H9 (cell line): ENCODE measurements around the gene NRCAM. TPM values are rescaled to one million over a fixed set of nuclear protein-coding genes. Genes with fewer than 3 reads are reported as not detected.

Source experiments
- DNase-seq: peaks from one replicate; pipeline ENCODE4 v3.0.0-alpha.2; 2017
- H2AFZ ChIP-seq: one replicate; pipeline ENCODE4 v1.6.1; 2013; ENCODE audit warnings: mild to moderate bottlenecking, low read length, control low read depth, moderate library complexity
- H2AK5ac ChIP-seq: 2 replicates; pipeline ENCODE4 v1.6.1; 2013; ENCODE audit warnings: low read length, control low read depth, mixed read lengths; ENCODE audit not compliant: insufficient read length
- H2BK120ac ChIP-seq: one replicate; pipeline ENCODE4 v1.6.1; 2013; ENCODE audit warnings: low read depth, mild to moderate bottlenecking, low read length, control low read depth, inconsistent platforms; ENCODE audit not compliant: poor library complexity, severe bottlenecking
- H2BK12ac ChIP-seq: 2 replicates; pipeline ENCODE4 v1.6.1; 2013; ENCODE audit warnings: low read length, control low read depth, mixed read lengths, low read depth; ENCODE audit not compliant: insufficient read length
- H2BK15ac ChIP-seq: 2 replicates; pipeline ENCODE4 v1.6.1; 2013; ENCODE audit warnings: low read depth, low read length, control low read depth
- H2BK20ac ChIP-seq: one replicate; pipeline ENCODE4 v1.6.1; 2013; ENCODE audit warnings: low read depth, mild to moderate bottlenecking, low read length, control low read depth, inconsistent platforms; ENCODE audit not compliant: poor library complexity, severe bottlenecking
- H2BK5ac ChIP-seq: 2 replicates; pipeline ENCODE4 v1.6.1; 2013; ENCODE audit warnings: low read length, control low read depth, mixed read lengths; ENCODE audit not compliant: insufficient read length
- H3K14ac ChIP-seq: 2 replicates; pipeline ENCODE4 v1.6.1; 2013; ENCODE audit warnings: low read length, control low read depth; ENCODE audit not compliant: insufficient read depth
- H3K18ac ChIP-seq: 2 replicates; pipeline ENCODE4 v1.6.1; 2013; ENCODE audit warnings: low read depth, mild to moderate bottlenecking, mixed read lengths, low read length, control low read depth; ENCODE audit not compliant: insufficient read length
- H3K23ac ChIP-seq: 2 replicates; pipeline ENCODE4 v1.6.1; 2013; ENCODE audit warnings: low read length, control low read depth, mixed read lengths, low read depth; ENCODE audit not compliant: insufficient read length
- H3K23me2 ChIP-seq: 2 replicates; pipeline ENCODE4 v1.6.1; 2013; ENCODE audit warnings: low read depth, mild to moderate bottlenecking, mixed read lengths, low read length, control low read depth; ENCODE audit not compliant: insufficient read length, poor library complexity, severe bottlenecking
- H3K27ac ChIP-seq: 2 replicates; pipeline ENCODE4 v1.5.1; 2013; ENCODE audit warnings: low read length, control low read depth, mixed read lengths, low read depth; ENCODE audit not compliant: insufficient read length
- H3K27me3 ChIP-seq: 2 replicates; pipeline ENCODE4 v1.6.1; 2013; ENCODE audit warnings: low read length, control low read depth, inconsistent platforms; ENCODE audit not compliant: insufficient read depth
- H3K4ac ChIP-seq: 2 replicates; pipeline ENCODE4 v1.6.1; 2013; ENCODE audit warnings: low read depth, mild to moderate bottlenecking, control low read depth, inconsistent platforms, low read length, moderate library complexity
- H3K4me1 ChIP-seq: 2 replicates; pipeline ENCODE4 v1.6.1; 2013; ENCODE audit warnings: low read length, control low read depth, inconsistent platforms; ENCODE audit not compliant: insufficient read depth
- H3K4me2 ChIP-seq: 2 replicates; pipeline ENCODE4 v1.6.1; 2013; ENCODE audit warnings: low read length, control low read depth, mixed read lengths; ENCODE audit not compliant: insufficient read length, insufficient read depth
- H3K56ac ChIP-seq: 2 replicates; pipeline ENCODE4 v1.6.1; 2013; ENCODE audit warnings: low read depth, mild to moderate bottlenecking, mixed read lengths, low read length, control low read depth; ENCODE audit not compliant: insufficient read length
- H3K79me1 ChIP-seq: 2 replicates; pipeline ENCODE4 v1.6.1; 2013; ENCODE audit warnings: low read depth, mild to moderate bottlenecking, moderate library complexity, low read length, control low read depth, inconsistent platforms; ENCODE audit not compliant: insufficient read depth, poor library complexity, severe bottlenecking
- H3K79me2 ChIP-seq: 2 replicates; pipeline ENCODE4 v1.6.1; 2013; ENCODE audit warnings: low read length, control low read depth, inconsistent platforms; ENCODE audit not compliant: insufficient read depth
- H3K9ac ChIP-seq: 2 replicates; pipeline ENCODE4 v1.6.1; 2013; ENCODE audit warnings: low read length, control low read depth, mixed read lengths; ENCODE audit not compliant: insufficient read length; ENCODE audit errors: extremely low read depth
- H3K9me3 ChIP-seq: one replicate; pipeline ENCODE4 v1.6.1; 2013; ENCODE audit warnings: low read depth, low read length, inconsistent platforms; ENCODE audit not compliant: control insufficient read depth
- H3T11ph ChIP-seq: one replicate; pipeline ENCODE4 v1.6.1; 2013; ENCODE audit warnings: mild to moderate bottlenecking, low read length, control low read depth, inconsistent platforms
- H4K20me1 ChIP-seq: one replicate; pipeline ENCODE4 v1.6.1; 2013; ENCODE audit not compliant: control insufficient read depth, insufficient read length, insufficient read depth
- H4K5ac ChIP-seq: 2 replicates; pipeline ENCODE4 v1.6.1; 2013; ENCODE audit warnings: low read depth, mild to moderate bottlenecking, mixed read lengths, low read length, control low read depth; ENCODE audit not compliant: insufficient read length
- H4K8ac ChIP-seq: replicated peaks from 2 replicates; pipeline ENCODE4 v1.6.1; 2013; ENCODE audit warnings: low read length, control low read depth, mixed read lengths, low read depth; ENCODE audit not compliant: insufficient read length
- H4K91ac ChIP-seq: 2 replicates; pipeline ENCODE4 v1.6.1; 2013; ENCODE audit warnings: low read depth, mild to moderate bottlenecking, moderate library complexity, mixed read lengths, low read length, control low read depth; ENCODE audit not compliant: insufficient read length
- H3K27ac Mint-ChIP-seq, 3 experiments: 2 replicates in 2 of 3; 3 replicates in 1 of 3; pipeline ENCODE4 v1.8.0; 2020 to 2021; ENCODE audit warnings: mixed read lengths in 3 of 3, mild to moderate bottlenecking in 1 of 3, moderate library complexity in 1 of 3
- H3K27me3 Mint-ChIP-seq: 2 replicates; pipeline ENCODE4 v1.8.0; 2021; ENCODE audit warnings: low read depth, mild to moderate bottlenecking, moderate library complexity, mixed read lengths
- H3K36me3 Mint-ChIP-seq, 3 experiments: 2 replicates in 2 of 3; 3 replicates in 1 of 3; pipeline ENCODE4 v1.8.0; 2020 to 2021; ENCODE audit warnings: low read depth in 3 of 3, mixed read lengths in 3 of 3; ENCODE audit not compliant: insufficient read depth in 1 of 3
- H3K4me1 Mint-ChIP-seq, 2 experiments: 2 replicates each; pipeline ENCODE4 v1.8.0; 2020; ENCODE audit warnings: mixed read lengths in 2 of 2
- H3K4me3 Mint-ChIP-seq, 2 experiments: 2 replicates in 1 of 2; 3 replicates in 1 of 2; pipeline ENCODE4 v1.8.0; 2020 to 2021; ENCODE audit warnings: mild to moderate bottlenecking in 2 of 2, mixed read lengths in 2 of 2, moderate library complexity in 1 of 2
- H3K9me3 Mint-ChIP-seq, 2 experiments: 2 replicates in 1 of 2; 3 replicates in 1 of 2; pipeline ENCODE4 v1.8.0; 2020; ENCODE audit warnings: mild to moderate bottlenecking in 2 of 2, mixed read lengths in 2 of 2, moderate library complexity in 1 of 2
- CTCF ChIP-seq: fragments of 200-600 bp; sonication (generic); conservative IDR thresholded peaks from 3 replicates; pipeline ENCODE4 v1.8.0; 2021; ENCODE audit warnings: antibody characterized with exemption, mild to moderate bottlenecking
- WGBS: extraction: QIAGEN DNeasy Blood & Tissue Kit; methylation state at CpG from one replicate; pipeline ENCODE4 v1.1.7; 2013; ENCODE audit warnings: missing lambda C conversion rate, low lambda C conversion rate, mixed read lengths; ENCODE audit not compliant: insufficient read length; ENCODE audit errors: extremely low coverage; 5-methylcytosine and 5-hydroxymethylcytosine counted together
- total RNA-seq: library from RNA; stranded (reverse); gene quantifications from 2 replicates; pipeline ENCODE4 v1.2.1, GENCODE V29; 2021

NRCAM gene
- total RNA-seq, 1 experiment from 2014 or later: 2.3 TPM

GRCh38 chr7:108293149-108293612, 163.1 kb downstream of the NRCAM start:
- no CpG with 5 or more reads among the region's 7 CpGs for WGBS
- H2AK5ac ChIP-seq: no peak overlapping the region
- no peak overlapping the region for H4K8ac ChIP-seq
- H2BK15ac ChIP-seq: no peak overlapping the region
- no peaks in the 10 kb centered on the region for H3K27me3 ChIP-seq
- no peak overlapping the region for H3K23ac ChIP-seq
- no peak overlapping the region for H3K14ac ChIP-seq
- no peak overlapping the region for H2BK12ac ChIP-seq
- peaks cover 14 to 22% of the 10 kb centered on the region in 2 experiments for H3K4me1 Mint-ChIP-seq
- H3K9me3 Mint-ChIP-seq: no peaks in the 10 kb centered on the region
- no peak overlapping the region for H4K91ac ChIP-seq
- no peaks in the 10 kb centered on the region for H3K79me1 ChIP-seq
- no peak overlapping the region for H4K5ac ChIP-seq
- no peaks in the 10 kb centered on the region for H3K4me1 ChIP-seq
- no peak overlapping the region for H3K4ac ChIP-seq
- H3K79me2 ChIP-seq: no peaks in the 10 kb centered on the region
- DNase-seq: no peak
- H2BK5ac ChIP-seq: no peak overlapping the region
- H2AFZ ChIP-seq: no peak overlapping the region
- no peak overlapping the region for H3K4me3 Mint-ChIP-seq
- H3K56ac ChIP-seq: no peak overlapping the region
- H3K9me3 ChIP-seq: no peaks in the 10 kb centered on the region
- no peaks in the 10 kb centered on the region for H3K27me3 Mint-ChIP-seq
- no peak overlapping the region for H3K18ac ChIP-seq
- H3K23me2 ChIP-seq: no peaks in the 10 kb centered on the region
- no peak overlapping the region for H2BK120ac ChIP-seq
- H3K27ac ChIP-seq: no peak overlapping the region
- no peaks in the 10 kb centered on the region for H4K20me1 ChIP-seq
- no peak overlapping the region for H3K4me2 ChIP-seq
- H3T11ph ChIP-seq: no peak overlapping the region
- TF ChIP-seq CTCF: no peak
- no peak overlapping the region for H2BK20ac ChIP-seq
- no peak overlapping the region for H3K27ac Mint-ChIP-seq
- no peaks in the 10 kb centered on the region for H3K36me3 Mint-ChIP-seq
- no peak overlapping the region for H3K9ac ChIP-seq
